ENCODE results near the gene SELENOP. TPM values are rescaled to one million over a fixed set of nuclear protein-coding genes. Genes with fewer than 3 reads are reported as not detected.

SELENOP gene
- polyA plus RNA-seq, 1 donor from 2014 or later, result 5.0 TPM

GRCh38 chr5:42807722-42808447 is 3.8 kb downstream of the SELENOP start:
- H3K79me2 ChIP-seq (replicated peaks; ENCODE audit: insufficient read depth, low read length), result no peaks in the 10 kb centered on the region
- no peaks in the 10 kb centered on the region for H3F3A ChIP-seq (ENCODE audit: insufficient read depth, low read length, poor library complexity, severe bottlenecking)
- H3K27me3 ChIP-seq (ENCODE audit: insufficient read depth, low read depth, low read length), result no peaks in the 10 kb centered on the region
- no peaks in the 10 kb centered on the region for H4K20me1 ChIP-seq (ENCODE audit: insufficient read depth)
- no peak overlapping the region for H3K4me3 ChIP-seq (ENCODE audit: low read length)
- no peak overlapping the region for H2AFZ ChIP-seq (ENCODE audit: low read depth, low read length)
- H3K9ac ChIP-seq (ENCODE audit: low read length), result no peak overlapping the region
- no peaks in the 10 kb centered on the region for H3K9me2 ChIP-seq (ENCODE audit: insufficient read depth, low read length)
- no peaks in the 10 kb centered on the region for H3K36me3 ChIP-seq (ENCODE audit: insufficient read depth, low read length)
- no peak overlapping the region for H3K4me2 ChIP-seq (ENCODE audit: low read length)
- TF ChIP-seq MXI1 (conservative IDR thresholded peaks at IDR 0.05; ENCODE audit: poor library complexity, severe bottlenecking) (no peak), CTCF (IDR thresholded peaks at IDR 0.05; ENCODE audit: poor library complexity, severe bottlenecking) (no peak), SMC3 (conservative IDR thresholded peaks at IDR 0.05; ENCODE audit: poor library complexity) (no peak)
- no peak overlapping the region for H3K27ac ChIP-seq (ENCODE audit: low read length)
- H3K9me3 ChIP-seq (ENCODE audit: low read length), result no peaks in the 10 kb centered on the region

- no peaks in the 10 kb centered on the region for H4K20me1 ChIP-seq (ENCODE audit: insufficient read depth)
- no peaks in the 10 kb centered on the region for H3K36me3 ChIP-seq (ENCODE audit: insufficient read depth, low read length)
- no peak overlapping the region for H2AFZ ChIP-seq (ENCODE audit: low read depth, low read length)
- H3K27ac ChIP-seq (ENCODE audit: low read length), result no peak overlapping the region
- no peaks in the 10 kb centered on the region for H3K9me3 ChIP-seq (ENCODE audit: low read length)
- H3K9me2 ChIP-seq (ENCODE audit: insufficient read depth, low read length), result no peaks in the 10 kb centered on the region
- H3K4me2 ChIP-seq (ENCODE audit: low read length), result no peak overlapping the region
- TF ChIP-seq SMC3 (conservative IDR thresholded peaks at IDR 0.05; ENCODE audit: poor library complexity) (no peak), RAD21 (conservative IDR thresholded peaks at IDR 0.05) (no peak), EP300 (conservative IDR thresholded peaks at IDR 0.05; ENCODE audit: poor library complexity, severe bottlenecking) (no peak), REST (IDR thresholded peaks at IDR 0.05; ENCODE audit: borderline replicate concordance) (no peak), MXI1 (conservative IDR thresholded peaks at IDR 0.05; ENCODE audit: poor library complexity, severe bottlenecking) (no peak), CTCF (IDR thresholded peaks at IDR 0.05; ENCODE audit: poor library complexity, severe bottlenecking) (no peak), TAF1 (IDR thresholded peaks at IDR 0.05; ENCODE audit: low read depth) (no peak)
- H3K27me3 ChIP-seq (ENCODE audit: insufficient read depth, low read depth, low read length), result no peaks in the 10 kb centered on the region
- no peaks in the 10 kb centered on the region for H3K79me2 ChIP-seq (replicated peaks; ENCODE audit: insufficient read depth, low read length)
- H3K4me3 ChIP-seq (ENCODE audit: low read length), result no peak overlapping the region
- H3F3A ChIP-seq (ENCODE audit: insufficient read depth, low read length, poor library complexity, severe bottlenecking), result no peaks in the 10 kb centered on the region
- no peak overlapping the region for H3K9ac ChIP-seq (ENCODE audit: low read length)
These were observed 4.9 kb downstream of the SELENOP start for GRCh38 chr5:42806701-42807262.

Data from neural cell (in vitro differentiated cells).